ENCODE measurements around the gene C9orf72. TPM values are rescaled to one million over a fixed set of nuclear protein-coding genes. Genes with fewer than 3 reads are reported as not detected.

C9orf72 gene, protein sequence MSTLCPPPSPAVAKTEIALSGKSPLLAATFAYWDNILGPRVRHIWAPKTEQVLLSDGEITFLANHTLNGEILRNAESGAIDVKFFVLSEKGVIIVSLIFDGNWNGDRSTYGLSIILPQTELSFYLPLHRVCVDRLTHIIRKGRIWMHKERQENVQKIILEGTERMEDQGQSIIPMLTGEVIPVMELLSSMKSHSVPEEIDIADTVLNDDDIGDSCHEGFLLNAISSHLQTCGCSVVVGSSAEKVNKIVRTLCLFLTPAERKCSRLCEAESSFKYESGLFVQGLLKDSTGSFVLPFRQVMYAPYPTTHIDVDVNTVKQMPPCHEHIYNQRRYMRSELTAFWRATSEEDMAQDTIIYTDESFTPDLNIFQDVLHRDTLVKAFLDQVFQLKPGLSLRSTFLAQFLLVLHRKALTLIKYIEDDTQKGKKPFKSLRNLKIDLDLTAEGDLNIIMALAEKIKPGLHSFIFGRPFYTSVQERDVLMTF
- total RNA-seq, result 1 to 10 TPM; 3.6 to 8.9 (median 7.3) TPM
- polyA plus RNA-seq, result 1 to 10 TPM; 5.3 to 9.5 TPM

DNA sequence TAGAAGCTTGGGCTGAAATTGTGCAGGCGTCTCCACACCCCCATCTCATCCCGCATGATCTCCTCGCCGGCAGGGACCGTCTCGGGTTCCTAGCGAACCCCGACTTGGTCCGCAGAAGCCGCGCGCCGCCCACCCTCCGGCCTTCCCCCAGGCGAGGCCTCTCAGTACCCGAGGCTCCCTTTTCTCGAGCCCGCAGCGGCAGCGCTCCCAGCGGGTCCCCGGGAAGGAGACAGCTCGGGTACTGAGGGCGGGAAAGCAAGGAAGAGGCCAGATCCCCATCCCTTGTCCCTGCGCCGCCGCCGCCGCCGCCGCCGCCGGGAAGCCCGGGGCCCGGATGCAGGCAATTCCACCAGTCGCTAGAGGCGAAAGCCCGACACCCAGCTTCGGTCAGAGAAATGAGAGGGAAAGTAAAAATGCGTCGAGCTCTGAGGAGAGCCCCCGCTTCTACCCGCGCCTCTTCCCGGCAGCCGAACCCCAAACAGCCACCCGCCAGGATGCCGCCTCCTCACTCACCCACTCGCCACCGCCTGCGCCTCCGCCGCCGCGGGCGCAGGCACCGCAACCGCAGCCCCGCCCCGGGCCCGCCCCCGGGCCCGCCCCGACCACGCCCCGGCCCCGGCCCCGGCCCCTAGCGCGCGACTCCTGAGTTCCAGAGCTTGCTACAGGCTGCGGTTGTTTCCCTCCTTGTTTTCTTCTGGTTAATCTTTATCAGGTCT lies at the start of gene C9orf72:
Gene C9orf72 (minus strand): TSS at position 564 of the 716 bp plus-strand sequence. CDS start 6,361 bp downstream, outside the sequence.
- TF ChIP-seq, protein P1, sequence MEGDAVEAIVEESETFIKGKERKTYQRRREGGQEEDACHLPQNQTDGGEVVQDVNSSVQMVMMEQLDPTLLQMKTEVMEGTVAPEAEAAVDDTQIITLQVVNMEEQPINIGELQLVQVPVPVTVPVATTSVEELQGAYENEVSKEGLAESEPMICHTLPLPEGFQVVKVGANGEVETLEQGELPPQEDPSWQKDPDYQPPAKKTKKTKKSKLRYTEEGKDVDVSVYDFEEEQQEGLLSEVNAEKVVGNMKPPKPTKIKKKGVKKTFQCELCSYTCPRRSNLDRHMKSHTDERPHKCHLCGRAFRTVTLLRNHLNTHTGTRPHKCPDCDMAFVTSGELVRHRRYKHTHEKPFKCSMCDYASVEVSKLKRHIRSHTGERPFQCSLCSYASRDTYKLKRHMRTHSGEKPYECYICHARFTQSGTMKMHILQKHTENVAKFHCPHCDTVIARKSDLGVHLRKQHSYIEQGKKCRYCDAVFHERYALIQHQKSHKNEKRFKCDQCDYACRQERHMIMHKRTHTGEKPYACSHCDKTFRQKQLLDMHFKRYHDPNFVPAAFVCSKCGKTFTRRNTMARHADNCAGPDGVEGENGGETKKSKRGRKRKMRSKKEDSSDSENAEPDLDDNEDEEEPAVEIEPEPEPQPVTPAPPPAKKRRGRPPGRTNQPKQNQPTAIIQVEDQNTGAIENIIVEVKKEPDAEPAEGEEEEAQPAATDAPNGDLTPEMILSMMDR (IDR thresholded peaks at IDR 0.05), result no peak
- H3K4me1 ChIP-seq, result peaks cover 0 to 21% (median 13%) of the 10 kb centered on the region in 3 donors
- no peaks in the 10 kb centered on the region for H3K36me3 ChIP-seq
- H3K9me3 ChIP-seq, result no peaks in the 10 kb centered on the region
- no peaks in the 10 kb centered on the region for H3K27me3 ChIP-seq
- peak within 1 kb of the TSS; percentile 61 to 82 (median 76) for H3K4me3 ChIP-seq
- no peak for FAIRE-seq
- intact Hi-C loops (cut with DNase I), result no loop called here
- WGBS, 2 donors, result 0 to 1% methylated on average over 67 to 72 of the region's 72 CpGs
- DNase-seq, result peak; percentile 75 to 93 (median 84)
- H3K27ac ChIP-seq, result peak within 1 kb of the TSS; percentile 94 to 98 (median 96)
- ATAC-seq, result peak; percentile 90 to 96 (median 92)

DNA sequence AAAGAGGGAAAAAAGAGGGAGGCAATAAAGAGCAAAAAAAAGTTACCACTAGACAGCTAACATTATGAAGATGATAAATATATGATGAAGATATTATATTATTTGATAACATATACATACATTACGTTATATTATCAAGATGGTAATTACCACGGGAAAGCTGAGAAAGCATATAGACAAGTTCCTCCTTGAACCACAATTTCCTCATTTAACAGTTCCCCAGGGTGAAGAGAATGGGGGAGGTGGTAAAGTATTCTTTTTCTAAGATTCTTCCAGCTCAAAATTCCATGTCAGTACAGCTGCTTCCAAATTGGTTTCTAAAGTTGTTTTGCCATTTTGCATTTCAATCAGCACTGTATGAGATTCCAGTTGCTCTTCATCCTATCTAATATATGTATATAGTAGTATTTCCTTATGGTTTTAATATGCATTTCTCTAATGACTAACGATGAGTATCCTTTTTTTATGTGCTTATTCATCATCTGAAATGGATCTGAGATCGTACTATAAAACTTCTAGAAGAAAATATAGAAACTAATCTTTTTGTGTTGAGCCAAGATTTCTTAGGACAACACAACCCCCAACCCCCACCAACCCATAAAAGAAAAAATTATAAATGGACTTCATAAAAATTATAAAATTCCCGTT lies 49.5 kb upstream of the C9orf72 start:
- intact Hi-C loops (cut with DNase I), result no loop called here
- Histone ChIP-seq H3K27ac (no peak overlapping the region), H3K27me3 (no peaks in the 10 kb centered on the region), H3K36me3 (no peaks in the 10 kb centered on the region), H3K4me3 (no peak overlapping the region), H3K9me3 (no peaks in the 10 kb centered on the region), H3K4me1 (peaks cover 0 to 11% (median 0%) of the 10 kb centered on the region in 3 donors)
- DNase-seq (no peak), ATAC-seq (no peak), FAIRE-seq (no peak)
- WGBS, 2 donors, result 70 to 77% methylated on average over 5 of the region's 5 CpGs
- TF ChIP-seq, protein P1 (IDR thresholded peaks at IDR 0.05), result no peak

DNA sequence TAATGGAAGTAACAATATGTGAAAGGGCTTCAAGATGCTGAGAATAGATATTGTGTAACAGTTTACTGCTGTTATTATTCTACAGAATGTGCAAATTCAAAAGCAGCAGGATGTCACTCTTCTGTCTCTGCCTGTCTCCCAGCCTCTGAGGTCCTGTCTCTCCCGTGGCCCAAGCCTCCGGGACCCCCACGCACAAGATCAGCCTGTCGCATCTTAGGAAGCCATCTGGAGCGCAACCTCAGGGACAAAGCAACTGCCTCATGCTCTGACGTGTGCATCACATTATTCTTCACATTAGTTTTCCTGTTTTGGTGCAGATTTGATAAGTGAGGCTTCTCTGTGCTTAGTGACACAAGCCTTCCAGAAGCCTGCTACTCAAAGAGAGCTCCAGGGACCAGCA lies 46.5 kb upstream of the C9orf72 start:
- H3K9me3 ChIP-seq, result no peaks in the 10 kb centered on the region
- TF ChIP-seq, protein P1 (IDR thresholded peaks at IDR 0.05), result no peak
- no peaks in the 10 kb centered on the region for H3K27me3 ChIP-seq
- H3K36me3 ChIP-seq, result no peaks in the 10 kb centered on the region
- intact Hi-C loops (cut with DNase I), result no loop called here
- no peaks in the 10 kb centered on the region for H3K4me1 ChIP-seq
- H3K27ac ChIP-seq, result no peak overlapping the region
- DNase-seq, result no peak
- no peak overlapping the region for H3K4me3 ChIP-seq
- WGBS, 2 donors, result 79 to 85% methylated on average over 6 of the region's 6 CpGs
- no peak for ATAC-seq
- no peak for FAIRE-seq

DNA sequence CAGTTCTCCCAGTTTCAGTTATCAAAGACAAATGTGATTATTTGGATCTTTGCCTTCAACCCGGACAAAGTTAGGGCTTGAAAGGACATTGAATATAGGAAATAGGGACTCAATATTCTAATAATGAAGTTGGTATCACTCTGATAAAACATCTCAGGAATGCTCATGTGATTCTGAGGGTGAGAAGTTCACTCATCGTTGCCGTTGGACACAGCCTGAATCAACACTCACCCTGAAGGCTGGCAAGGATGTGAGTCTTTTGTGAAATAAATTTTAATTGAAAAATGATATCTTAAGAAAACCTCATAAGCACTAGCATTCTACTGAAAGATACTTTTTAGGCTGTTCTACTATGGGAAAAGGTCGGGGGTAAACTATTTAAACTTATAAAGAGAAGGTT lies 44.8 kb upstream of the C9orf72 start:
- no peak overlapping the region for H3K27ac ChIP-seq
- intact Hi-C loops (cut with DNase I), result no loop called here
- no peaks in the 10 kb centered on the region for H3K9me3 ChIP-seq
- 31 to 34% methylated on average over 4 of the region's 4 CpGs for WGBS, 2 donors
- no peak for DNase-seq
- ATAC-seq, result no peak
- H3K27me3 ChIP-seq, result no peaks in the 10 kb centered on the region
- no peak overlapping the region for H3K4me3 ChIP-seq
- H3K4me1 ChIP-seq, result no peaks in the 10 kb centered on the region
- no peaks in the 10 kb centered on the region for H3K36me3 ChIP-seq
- TF ChIP-seq, protein P1 (IDR thresholded peaks at IDR 0.05), result no peak
- no peak for FAIRE-seq

All from pancreas (tissue), 10 donors.